HG03095 (cell line): ENCODE data around the gene TMUB1.

ENCODE experiments used
- ATAC-seq: cut with Tn5 transposase; IDR thresholded peaks from one replicate; pipeline ENCODE4 v1.9.1; 2021; ENCODE audit warnings: moderate library complexity; ENCODE audit not compliant: unreplicated experiment

TMUB1 gene

GRCh38 chr7:151086802-151087244, 3.5 kb upstream of the TMUB1 start:
- ATAC-seq, result no peak

GRCh38 chr7:151085691-151086620, 2.7 kb upstream of the TMUB1 start, which contains the start of gene AGAP3:
Gene AGAP3, plus strand, starts transcription at chr7:151086475. Its CDS starts 267 bp downstream, at chr7:151086742.
- peak; percentile 42 for ATAC-seq

- no peak for ATAC-seq
These were observed 2.0 kb upstream of the TMUB1 start for GRCh38 chr7:151085329-151085690.

- ATAC-seq, result no peak
These were observed 499 bp upstream of the TMUB1 start for GRCh38 chr7:151083824-151084160.

- no peak for ATAC-seq
These were observed 887 bp downstream of the TMUB1 start for GRCh38 chr7:151082141-151083070.

GRCh38 chr7:151081170-151082101, 1.9 kb downstream of the TMUB1 start:
- ATAC-seq, result no peak

GRCh38 chr7:151080522-151081169, 2.6 kb downstream of the TMUB1 start, which contains the start of gene FASTK:
Gene FASTK, minus strand, starts transcription at chr7:151080809. Its CDS starts 43 bp downstream, at chr7:151080766.
- ATAC-seq, result peak; percentile 73

GRCh38 chr7:151080067-151080521, 3.2 kb downstream of the TMUB1 start:
- ATAC-seq, result no peak

- no peak for ATAC-seq
These were observed 3.9 kb downstream of the TMUB1 start for GRCh38 chr7:151079199-151079910.

GRCh38 chr7:151078233-151079040, 4.9 kb downstream of the TMUB1 start:
- no peak for ATAC-seq

- ATAC-seq, result no peak
These were observed 5.5 kb downstream of the TMUB1 start for GRCh38 chr7:151077705-151078232.

- ATAC-seq, result no peak
These were observed 6.2 kb downstream of the TMUB1 start for GRCh38 chr7:151076863-151077704.

GRCh38 chr7:151075978-151076426, 7.3 kb downstream of the TMUB1 start:
- ATAC-seq, result no peak

GRCh38 chr7:151075662-151075971, 7.7 kb downstream of the TMUB1 start:
- ATAC-seq, result no peak

- ATAC-seq, result no peak
These were observed 8.3 kb downstream of the TMUB1 start for GRCh38 chr7:151074817-151075661.

- ATAC-seq, result no peak
These were observed 9.3 kb downstream of the TMUB1 start for GRCh38 chr7:151073990-151074389.
